ENCODE measurements around the gene GPER1.
"Not testable (repeated sequence)": the region's sequence is repeated elsewhere in the genome, so short reads cannot be mapped to it uniquely, and the experiment has no call there.

The GPER1 gene

DNA sequence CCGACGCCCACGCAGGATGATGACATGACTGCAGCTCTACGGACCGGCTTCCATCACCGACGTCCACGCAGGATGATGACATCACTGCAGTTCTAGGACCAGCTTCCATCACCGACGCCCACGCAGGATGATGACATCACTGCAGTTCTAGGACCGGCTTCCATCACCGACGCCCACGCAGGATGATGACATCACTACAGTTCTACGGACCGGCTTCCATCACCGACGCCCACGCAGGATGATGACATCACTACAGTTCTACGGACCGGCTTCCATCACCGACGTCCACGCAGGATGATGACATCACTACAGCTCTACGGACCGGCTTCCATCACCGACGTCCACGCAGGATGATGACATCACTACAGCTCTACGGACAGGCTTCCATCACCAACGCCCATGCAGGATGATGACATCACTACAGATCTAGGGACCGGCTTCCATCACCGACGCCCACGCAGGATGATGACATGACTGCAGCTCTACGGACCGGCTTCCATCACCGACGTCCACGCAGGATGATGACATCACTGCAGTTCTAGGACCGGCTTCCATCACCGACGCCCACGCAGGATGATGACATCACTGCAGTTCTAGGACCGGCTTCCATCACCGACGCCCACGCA is 28.6 kb downstream of the GPER1 start:
- DNase-seq (ENCODE audit: low read depth in 1 of 2, low spot score in 1 of 2) = not testable (repeated sequence)

- no peak for DNase-seq (ENCODE audit: low read depth in 1 of 2, low spot score in 1 of 2)
Measured at GRCh38 chr7:1117321-1117928, 29.5 kb downstream of the GPER1 start.

- DNase-seq (ENCODE audit: low read depth in 1 of 2, low spot score in 1 of 2) = no peak
Measured at GRCh38 chr7:1119201-1119600, 31.3 kb downstream of the GPER1 start.

DNA sequence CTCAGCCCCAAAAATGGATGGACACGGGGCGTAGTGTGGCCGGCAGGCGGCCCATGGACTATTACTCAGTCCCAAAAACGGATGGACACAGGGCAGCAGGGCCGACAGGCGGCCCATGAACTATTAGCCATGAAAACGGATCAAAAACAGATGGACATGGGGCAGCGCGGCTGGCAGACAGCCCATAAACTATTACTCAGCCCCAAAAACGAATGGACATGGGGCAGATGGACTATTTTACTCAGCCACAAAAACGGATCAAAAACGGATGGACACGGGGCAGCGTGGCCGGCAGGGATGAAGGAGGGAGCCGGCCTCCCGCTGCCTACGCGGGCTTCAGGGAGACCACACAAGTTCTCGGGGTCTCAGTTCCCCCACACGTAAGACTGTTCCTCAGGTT is 32.9 kb downstream of the GPER1 start:
- DNase-seq (ENCODE audit: low read depth in 1 of 2, low spot score in 1 of 2) = no peak

DNA sequence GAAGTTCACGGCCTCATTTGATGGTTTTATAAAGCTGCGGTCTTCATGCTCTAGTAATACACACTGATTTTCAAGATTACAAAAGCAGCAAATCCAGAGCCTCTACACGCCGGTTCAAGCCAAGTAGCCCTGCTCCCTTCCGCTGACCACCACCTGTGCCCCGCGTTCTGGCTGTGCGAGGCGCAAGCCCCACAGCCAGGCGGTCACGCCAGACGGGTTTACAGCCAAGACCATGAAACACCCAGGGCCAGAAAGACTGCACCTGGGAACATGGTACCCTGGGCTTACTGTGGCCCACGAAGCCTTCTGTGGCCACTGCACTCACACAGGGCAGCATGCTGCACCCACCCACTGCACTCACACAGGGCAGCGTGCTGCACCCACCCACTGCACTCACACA is 33.6 kb downstream of the GPER1 start:
- DNase-seq (ENCODE audit: low read depth in 1 of 2, low spot score in 1 of 2) = no peak

- DNase-seq (ENCODE audit: low read depth in 1 of 2, low spot score in 1 of 2) = no peak
Measured at GRCh38 chr7:1121886-1122831, 34.2 kb downstream of the GPER1 start.

GRCh38 chr7:1122832-1123501 is 35.1 kb downstream of the GPER1 start:
- DNase-seq (ENCODE audit: low read depth in 1 of 2, low spot score in 1 of 2) = no peak

DNA sequence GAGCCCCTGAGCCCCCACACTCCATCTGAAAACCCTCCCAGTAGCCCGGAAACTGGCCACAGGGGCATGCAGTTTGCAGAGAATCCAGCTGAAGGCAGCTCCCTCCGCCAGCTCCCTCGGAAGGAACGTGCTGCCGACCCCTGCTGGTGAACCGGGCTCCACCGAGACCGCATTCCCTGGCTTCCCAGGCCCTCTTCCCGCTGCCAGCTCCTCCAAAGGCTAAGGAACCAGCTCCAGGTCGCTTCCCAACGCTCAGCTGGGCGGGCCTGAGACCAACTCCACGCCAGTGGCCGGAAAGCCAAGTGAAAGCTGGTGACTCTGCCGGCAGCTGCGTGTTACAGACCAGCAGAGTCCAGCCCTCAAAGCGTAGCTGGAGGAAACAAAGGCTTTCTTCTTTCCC is 35.8 kb downstream of the GPER1 start:
- DNase-seq (ENCODE audit: low read depth in 1 of 2, low spot score in 1 of 2) = no peak

GRCh38 chr7:1124164-1124563 is 36.3 kb downstream of the GPER1 start:
- DNase-seq (ENCODE audit: low read depth in 1 of 2, low spot score in 1 of 2) = no peak

- DNase-seq (ENCODE audit: low read depth in 1 of 2, low spot score in 1 of 2) = no peak
Measured at GRCh38 chr7:1124816-1125602, 37.1 kb downstream of the GPER1 start.

GRCh38 chr7:1125603-1125969 is 37.7 kb downstream of the GPER1 start:
- DNase-seq (ENCODE audit: low read depth in 1 of 2, low spot score in 1 of 2) = no peak

DNA sequence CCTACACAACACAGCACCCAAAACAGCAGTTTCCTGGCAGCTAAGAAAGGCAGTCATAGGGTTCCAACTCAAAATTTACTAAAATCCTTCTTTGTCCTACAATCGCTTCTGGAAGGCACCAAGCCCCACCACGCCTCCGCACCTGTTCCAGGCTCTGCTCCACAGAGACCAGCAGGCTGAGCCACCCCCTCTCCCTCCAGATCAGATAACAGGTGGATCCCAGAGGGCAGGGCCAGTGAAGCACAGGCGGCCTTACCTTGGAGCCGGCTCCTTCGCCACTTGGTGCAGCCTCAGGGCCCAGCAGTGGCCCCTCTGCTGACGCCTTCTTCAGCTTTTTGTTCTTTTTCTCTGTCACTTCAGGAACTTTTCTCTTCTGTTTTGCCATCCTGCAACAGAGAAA is 39.1 kb downstream of the GPER1 start:
- no peak for DNase-seq (ENCODE audit: low read depth in 1 of 2, low spot score in 1 of 2)

DNA sequence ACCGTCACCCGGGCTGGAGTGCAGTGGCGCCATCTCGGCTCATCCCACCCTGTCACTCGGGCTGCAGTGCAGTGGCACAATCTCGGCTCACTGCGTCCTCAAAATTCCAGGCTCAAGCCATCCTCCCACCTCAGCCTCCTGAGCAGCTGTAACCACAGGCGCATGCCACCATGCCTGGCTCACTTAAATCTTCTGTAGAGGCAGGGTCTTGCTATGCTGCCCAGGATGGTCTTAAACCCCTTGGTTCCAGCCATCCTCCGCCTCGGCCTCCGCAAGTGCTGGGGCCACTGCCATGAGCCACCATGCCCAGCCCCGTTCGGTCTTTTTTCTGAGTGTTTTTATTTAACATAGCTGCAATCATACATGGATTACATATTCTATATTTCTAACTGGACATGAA is 41.5 kb downstream of the GPER1 start:
- no peak for DNase-seq (ENCODE audit: low read depth in 1 of 2, low spot score in 1 of 2)

GRCh38 chr7:1130021-1130990 is 42.4 kb downstream of the GPER1 start:
- no peak for DNase-seq (ENCODE audit: low read depth in 1 of 2, low spot score in 1 of 2)

- no peak for DNase-seq (ENCODE audit: low read depth in 1 of 2, low spot score in 1 of 2)
Measured at GRCh38 chr7:1131471-1132265, 43.8 kb downstream of the GPER1 start.

GRCh38 chr7:1134951-1135350 is 47.0 kb downstream of the GPER1 start:
- DNase-seq (ENCODE audit: low read depth in 1 of 2, low spot score in 1 of 2) = no peak

DNA sequence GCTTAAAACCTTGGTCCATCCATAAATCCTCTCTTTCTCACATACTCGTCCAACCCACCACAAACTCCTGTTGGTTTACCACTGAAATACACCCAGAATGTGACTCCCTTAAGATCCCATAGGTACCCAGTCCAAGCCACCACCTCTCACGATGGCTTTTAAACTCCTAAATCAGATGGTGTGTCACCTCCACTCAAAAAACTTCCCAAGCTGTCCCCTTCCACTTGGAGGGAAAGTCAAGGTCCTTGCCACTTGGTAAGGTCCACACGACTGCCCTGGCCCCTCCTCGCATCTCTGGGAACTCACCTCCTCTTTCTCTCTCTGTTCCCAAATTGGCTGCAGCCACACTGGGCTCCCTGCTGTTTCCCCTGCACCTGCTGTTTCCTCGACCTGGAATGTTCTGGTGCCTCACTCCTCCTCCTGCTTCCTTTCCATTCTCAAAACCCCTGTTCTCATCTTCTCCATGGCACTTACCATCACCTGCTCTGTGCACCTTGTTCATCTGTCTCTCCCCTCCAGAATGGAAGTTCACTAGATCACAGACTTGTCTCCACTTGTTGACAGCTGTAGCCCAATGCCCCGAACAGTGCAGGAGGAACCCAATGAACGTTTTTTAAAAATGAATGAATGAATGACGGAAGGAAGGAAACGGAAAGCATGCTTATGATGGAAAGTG is 49.1 kb downstream of the GPER1 start:
- DNase-seq (ENCODE audit: low read depth in 1 of 2, low spot score in 1 of 2) = no peak

DNA sequence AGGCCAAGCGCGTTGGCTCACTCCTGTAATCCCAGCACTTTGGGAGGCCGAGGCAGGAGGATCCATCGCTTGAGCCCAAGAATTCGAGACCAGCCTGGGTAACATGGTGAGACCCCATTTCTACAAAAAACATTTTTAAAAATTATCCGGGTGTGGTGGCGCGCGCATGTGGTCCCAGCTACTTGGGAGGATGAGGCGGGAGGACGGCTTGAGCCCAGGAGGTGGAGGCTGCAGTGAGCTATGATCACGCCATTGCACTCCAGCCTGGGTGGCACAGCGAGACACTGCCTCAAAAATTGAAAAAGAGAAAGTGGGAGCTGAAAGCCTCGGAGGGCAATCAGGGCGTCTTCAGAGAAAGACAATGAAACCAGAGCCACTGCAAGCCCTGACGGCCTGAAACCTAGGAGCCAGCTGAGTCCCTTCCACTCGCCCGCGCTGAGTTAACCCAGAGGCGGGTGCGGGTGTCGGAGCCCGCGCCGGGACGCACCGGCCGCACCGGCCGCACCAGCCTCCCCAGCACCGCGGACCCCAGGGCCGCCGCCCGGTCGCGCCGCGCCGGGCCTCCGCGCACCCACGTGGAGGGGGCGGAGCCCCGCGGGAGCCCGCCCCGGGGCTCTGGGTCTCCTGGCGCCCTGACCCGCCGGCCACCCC is 49.7 kb downstream of the GPER1 start:
- no peak for DNase-seq (ENCODE audit: low read depth in 1 of 2, low spot score in 1 of 2)
